DMS153 treated with DMSO at 0.1 percent for 48 hours (cell line): ENCODE results near the gene MSRB3.

ENCODE experiments used
- DNase-seq: peaks from one replicate; lab custom pipeline; 2025; ENCODE audit not compliant: unreplicated experiment; lab: John Stamatoyannopoulos, UW

Gene MSRB3

GRCh38 chr12:65324551-65324950 lies 46.1 kb downstream of the MSRB3 start:
- no peak for DNase-seq

GRCh38 chr12:65325183-65325582 lies 46.7 kb downstream of the MSRB3 start:
- no peak for DNase-seq

DNA sequence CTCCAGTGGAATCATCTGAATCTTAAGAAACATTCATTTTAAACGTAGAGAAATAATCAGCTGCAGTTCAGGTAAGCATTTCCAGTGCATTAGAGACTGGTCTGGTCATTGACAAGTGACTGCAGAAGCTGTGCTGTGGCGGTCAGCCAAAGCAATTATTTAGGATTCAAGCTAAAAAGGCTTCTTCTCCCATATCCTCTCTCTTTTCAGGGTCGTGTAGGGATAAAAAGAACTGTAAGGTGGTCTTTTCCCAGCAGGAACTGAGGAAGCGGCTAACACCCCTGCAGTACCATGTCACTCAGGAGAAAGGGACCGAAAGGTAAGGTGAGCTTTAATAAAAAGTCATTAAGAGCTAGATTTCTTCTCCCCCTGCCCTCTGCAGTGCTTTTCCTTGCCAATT lies 48.1 kb downstream of the MSRB3 start:
- no peak for DNase-seq

DNA sequence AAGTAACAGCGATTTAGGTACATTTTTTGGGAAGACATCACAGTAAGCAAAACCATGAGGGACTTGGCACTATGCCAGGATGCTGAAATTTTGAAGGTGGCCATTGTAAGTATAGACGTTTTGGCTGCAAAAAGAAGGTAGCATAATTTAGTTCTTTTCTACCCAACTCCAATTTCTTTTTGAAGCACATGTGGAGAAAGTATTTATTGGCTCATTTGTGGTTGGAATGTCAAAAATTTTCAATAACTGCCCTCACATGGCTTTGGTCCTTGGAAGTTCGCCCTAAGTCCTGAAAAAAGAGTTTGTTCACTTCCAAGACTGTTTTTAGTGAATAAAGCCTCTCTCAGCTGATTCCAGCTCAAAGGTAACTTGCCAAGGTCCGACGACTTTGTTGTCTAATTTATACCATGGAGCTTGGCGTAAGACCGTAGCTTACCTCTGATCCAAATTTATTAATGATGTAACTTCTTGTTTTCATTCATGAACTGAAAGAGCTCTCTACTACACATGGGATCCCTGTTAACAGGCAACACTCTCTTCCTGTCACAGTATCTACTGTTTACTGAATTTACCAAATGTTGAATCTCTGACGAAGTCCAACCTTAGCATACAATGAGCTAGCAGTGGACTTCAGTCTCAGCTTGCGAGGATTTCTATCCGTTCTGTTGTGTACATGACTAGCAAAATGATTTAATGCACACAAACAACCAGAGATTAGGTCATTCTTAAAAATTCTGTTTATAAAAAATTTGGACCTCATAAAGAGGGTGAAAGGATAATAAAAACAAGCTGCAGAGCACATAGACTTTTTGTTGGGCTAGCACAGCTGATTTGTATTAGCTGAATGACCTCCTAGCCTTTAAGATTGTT lies 49.0 kb downstream of the MSRB3 start:
- no peak for DNase-seq

GRCh38 chr12:65329721-65330120 lies 51.2 kb downstream of the MSRB3 start:
- DNase-seq, result no peak

GRCh38 chr12:65330331-65330730 lies 51.8 kb downstream of the MSRB3 start:
- no peak for DNase-seq

GRCh38 chr12:65331456-65331855 lies 53.0 kb downstream of the MSRB3 start:
- DNase-seq, result no peak

DNA sequence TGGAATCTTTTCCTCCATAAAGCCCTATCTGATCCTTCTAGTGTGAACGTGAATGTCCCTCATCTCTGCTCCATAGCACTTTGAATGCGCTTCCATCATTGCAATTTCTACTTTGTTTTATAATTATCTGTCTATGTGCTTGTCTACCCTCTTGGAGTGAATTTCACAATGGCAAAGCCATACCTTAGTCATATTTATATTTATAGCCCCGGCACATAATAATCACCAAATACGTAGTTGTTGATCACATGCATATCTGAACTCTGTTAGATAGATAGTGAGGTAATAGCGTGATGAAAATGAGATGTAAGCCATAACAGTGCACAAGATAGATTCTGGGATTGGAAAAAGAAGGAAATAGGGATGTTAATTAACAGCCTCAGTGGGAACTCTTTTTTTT lies 55.2 kb downstream of the MSRB3 start:
- DNase-seq, result no peak

GRCh38 chr12:65334521-65334920 lies 56.0 kb downstream of the MSRB3 start:
- no peak for DNase-seq

- DNase-seq, result no peak
Observed at GRCh38 chr12:65335021-65335714, 56.7 kb downstream of the MSRB3 start.

- no peak for DNase-seq
Observed at GRCh38 chr12:65335981-65336380, 57.5 kb downstream of the MSRB3 start.

- no peak for DNase-seq
Observed at GRCh38 chr12:65339161-65339560, 60.7 kb downstream of the MSRB3 start.

DNA sequence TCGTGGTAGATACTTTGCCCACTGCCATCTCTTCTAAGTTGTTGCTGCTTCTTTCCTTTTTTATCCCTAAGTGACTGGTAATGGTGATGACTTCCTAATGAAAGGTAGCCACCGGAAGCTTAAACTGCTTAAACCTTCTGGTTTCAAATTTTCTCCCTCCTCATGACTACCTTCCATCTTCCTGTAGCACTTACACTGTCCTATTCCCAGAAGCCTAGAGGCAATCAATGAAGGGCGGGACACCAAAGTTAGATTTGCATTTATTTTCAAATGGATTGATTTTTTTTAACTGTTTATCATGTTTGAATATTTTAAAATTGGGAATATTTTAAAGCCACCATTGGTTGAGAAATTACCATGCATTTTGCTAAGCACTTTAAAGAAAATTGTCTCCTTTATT lies 64.7 kb downstream of the MSRB3 start:
- no peak for DNase-seq

GRCh38 chr12:65343801-65344200 lies 65.3 kb downstream of the MSRB3 start:
- no peak for DNase-seq

- no peak for DNase-seq
Observed at GRCh38 chr12:65355461-65355860, 77.0 kb downstream of the MSRB3 start.

GRCh38 chr12:65362234-65363031 lies 84.0 kb downstream of the MSRB3 start:
- DNase-seq, result no peak

DNA sequence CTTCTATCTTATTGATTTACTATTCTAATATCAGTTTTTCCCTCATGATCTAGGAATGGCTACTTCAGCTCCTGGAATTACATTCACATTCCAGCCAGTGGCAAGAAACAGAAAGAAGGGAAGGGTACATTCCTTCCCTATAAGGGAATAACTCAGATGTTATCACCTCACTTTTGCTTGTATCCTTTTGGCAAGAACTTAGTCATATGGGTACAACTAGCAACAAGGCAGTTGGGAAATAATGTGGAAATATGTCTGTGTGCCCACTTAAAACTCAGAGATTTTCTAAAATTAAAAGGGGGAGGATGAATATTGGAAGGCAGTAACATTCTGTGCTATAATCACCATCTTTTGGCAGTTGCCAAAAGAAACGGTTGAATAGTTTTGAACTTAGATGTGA lies 85.6 kb downstream of the MSRB3 start:
- no peak for DNase-seq

DNA sequence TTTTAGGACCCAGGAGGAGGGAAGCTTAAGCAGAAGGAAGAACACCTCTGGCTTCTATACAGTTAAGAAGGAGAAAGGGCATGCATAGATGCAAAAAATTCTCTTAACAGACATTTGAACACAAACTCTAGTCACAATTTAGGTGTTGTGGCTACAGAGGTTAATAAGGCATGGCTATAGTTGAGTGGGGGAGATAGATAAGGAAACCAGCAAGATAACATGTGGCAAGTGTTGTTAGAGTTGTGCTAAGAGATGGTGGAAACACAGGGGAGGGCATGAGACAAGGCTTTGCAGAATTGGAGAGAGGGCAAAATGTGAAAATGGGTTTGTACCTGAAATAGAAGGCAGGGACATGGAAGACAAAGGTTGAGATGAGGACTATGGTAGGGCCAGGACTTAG lies 88.9 kb downstream of the MSRB3 start:
- DNase-seq, result no peak

DNA sequence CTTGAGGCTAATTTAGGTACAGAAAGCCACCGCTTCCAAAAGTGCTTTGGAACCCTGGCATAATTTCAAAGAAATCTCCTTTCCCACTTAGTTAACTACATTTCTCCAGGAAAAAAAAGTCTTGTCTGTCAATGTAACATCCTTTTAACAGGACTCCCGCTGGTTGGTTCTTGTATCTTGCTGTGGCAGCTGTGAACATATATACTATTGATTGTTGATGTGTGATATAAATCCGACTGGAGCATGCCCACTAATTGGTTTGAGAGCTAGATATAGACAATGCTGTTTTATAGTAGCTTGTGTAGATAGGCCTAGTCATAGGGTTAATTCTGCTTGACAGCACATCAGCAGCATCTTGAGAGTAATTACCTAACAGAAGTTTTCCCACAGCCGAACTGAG lies 89.6 kb downstream of the MSRB3 start:
- no peak for DNase-seq

GRCh38 chr12:65372574-65372973 lies 94.1 kb downstream of the MSRB3 start:
- DNase-seq, result no peak

DNA sequence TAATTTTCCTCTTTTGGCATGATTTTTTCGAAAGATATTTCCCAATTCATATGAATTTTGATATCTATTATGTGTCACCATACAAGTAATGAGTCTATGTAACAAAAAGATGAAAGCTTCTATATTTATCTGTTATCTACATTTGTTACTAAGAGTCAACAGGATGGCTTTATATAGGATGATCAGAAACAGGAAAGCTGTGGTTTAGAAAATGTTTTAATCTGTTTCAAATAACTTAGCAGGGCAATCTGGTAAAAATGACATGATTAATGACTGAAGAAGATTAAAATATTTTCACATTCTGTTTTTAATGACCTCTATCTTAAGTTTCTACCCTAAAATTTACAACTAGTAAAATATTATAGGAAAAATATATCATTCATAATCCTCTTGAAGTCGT lies 105.8 kb downstream of the MSRB3 start:
- no peak for DNase-seq

DNA sequence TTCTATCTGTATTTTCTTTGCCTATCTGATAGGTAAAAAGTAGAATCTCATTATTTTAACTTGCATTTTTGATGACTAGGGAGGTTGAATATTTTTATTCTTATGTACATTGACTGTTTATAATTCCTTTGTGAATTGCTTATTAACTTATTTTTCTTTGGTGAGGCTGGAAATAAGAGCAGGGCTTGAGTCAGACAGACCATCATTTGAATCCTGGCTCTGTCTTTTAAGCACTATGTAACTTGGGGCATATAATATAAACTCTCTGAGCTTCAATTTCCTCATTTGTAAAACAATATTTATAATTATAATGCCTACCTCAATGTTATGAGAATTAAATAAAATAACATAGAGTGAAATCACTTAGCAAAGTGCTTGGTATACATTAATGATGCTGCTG lies 108.9 kb downstream of the MSRB3 start:
- no peak for DNase-seq
